Activated CD8-positive, alpha-beta memory T cell treated with anti-CD3 and anti-CD28 coated beads for 36 hours (primary cell): ENCODE results near the gene BCL7A. TPM values are rescaled to one million over a fixed set of nuclear protein-coding genes. Genes with fewer than 3 reads are reported as not detected.

Source experiments
- CTCF ChIA-PET: fragments of 350-600 bp; sonication (Branson Sonifier 250); formaldehyde crosslinking; loops from one replicate; lab custom pipeline; 2021; ENCODE audit warnings: antibody characterized with exemption; lab: Charles Lee
- POLR2A ChIA-PET: fragments of 350-600 bp; sonication (Branson Sonifier 250); formaldehyde crosslinking; loops from one replicate; lab custom pipeline; 2021; ENCODE audit warnings: antibody characterized with exemption; lab: Charles Lee
- total RNA-seq, 2 experiments: library from RNA; stranded (reverse); gene quantifications; one replicate each; pipeline ENCODE4 v1.2.3, GENCODE V29; 2021

BCL7A gene
- total RNA-seq, 2 experiments from 2014 or later: 3.7 to 4.0 TPM

DNA sequence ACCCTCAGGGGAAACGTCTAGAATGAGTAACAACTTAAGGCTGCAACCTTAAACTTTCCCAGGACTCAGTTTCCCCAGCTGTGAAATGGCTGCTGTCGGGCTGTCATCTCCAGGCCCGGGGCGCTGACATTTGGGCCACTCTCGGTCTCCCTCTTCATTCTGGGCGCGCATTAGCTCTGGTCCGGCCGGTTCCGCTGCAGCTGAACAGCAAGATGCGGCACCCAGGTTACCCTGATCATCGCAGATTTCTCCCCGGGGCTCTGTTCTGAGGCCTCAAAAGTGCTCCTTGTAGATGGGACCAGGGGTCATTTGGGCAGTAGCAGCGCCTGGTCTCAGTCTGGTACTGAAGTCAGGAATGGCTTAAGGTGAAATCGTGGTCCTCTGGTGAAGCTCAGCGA, 890 bp upstream of the BCL7A start:
- ChIA-PET POLR2A (no interaction called here), CTCF (interaction anchor here (1.4 kb wide), 1 partner anchor 30 kb away, joined by 3 read pairs; no protein-coding TSS in a partner anchor)

GRCh38 chr12:122021193-122021821, 377 bp upstream of the BCL7A start:
- ChIA-PET POLR2A (no interaction called here), CTCF (interaction anchor here (1.4 kb wide), 1 partner anchor 30 kb away, joined by 3 read pairs; no protein-coding TSS in a partner anchor)

GRCh38 chr12:122022393-122023338, 982 bp downstream of the BCL7A start:
- POLR2A ChIA-PET: interaction anchor here (2.0 kb wide), 1 partner anchor 31 kb away, joined by 13 read pairs; no protein-coding TSS in a partner anchor

GRCh38 chr12:122023339-122024131, 1.9 kb downstream of the BCL7A start:
- ChIA-PET POLR2A (interaction anchor here (2.0 kb wide), 1 partner anchor 32 kb away, joined by 13 read pairs; no protein-coding TSS in a partner anchor), CTCF (interaction anchor here (0.7 kb wide), 1 partner anchor 66 kb away, joined by 3 read pairs; no protein-coding TSS in a partner anchor)

More at GRCh38 chr12:122022393-122023338, 982 bp downstream of the BCL7A start:
- CTCF ChIA-PET: no interaction called here

GRCh38 chr12:122024132-122024785, 2.6 kb downstream of the BCL7A start:
- CTCF ChIA-PET: interaction anchor here (0.5 to 0.7 kb wide), 2 partner anchors 65 to 317 kb away, joined by 3 read pairs; no protein-coding TSS in a partner anchor
- POLR2A ChIA-PET: interaction anchor here (0.6 to 2.0 kb wide), 2 partner anchors 15 to 32 kb away, joined by 3 to 13 read pairs; no protein-coding TSS in a partner anchor

DNA sequence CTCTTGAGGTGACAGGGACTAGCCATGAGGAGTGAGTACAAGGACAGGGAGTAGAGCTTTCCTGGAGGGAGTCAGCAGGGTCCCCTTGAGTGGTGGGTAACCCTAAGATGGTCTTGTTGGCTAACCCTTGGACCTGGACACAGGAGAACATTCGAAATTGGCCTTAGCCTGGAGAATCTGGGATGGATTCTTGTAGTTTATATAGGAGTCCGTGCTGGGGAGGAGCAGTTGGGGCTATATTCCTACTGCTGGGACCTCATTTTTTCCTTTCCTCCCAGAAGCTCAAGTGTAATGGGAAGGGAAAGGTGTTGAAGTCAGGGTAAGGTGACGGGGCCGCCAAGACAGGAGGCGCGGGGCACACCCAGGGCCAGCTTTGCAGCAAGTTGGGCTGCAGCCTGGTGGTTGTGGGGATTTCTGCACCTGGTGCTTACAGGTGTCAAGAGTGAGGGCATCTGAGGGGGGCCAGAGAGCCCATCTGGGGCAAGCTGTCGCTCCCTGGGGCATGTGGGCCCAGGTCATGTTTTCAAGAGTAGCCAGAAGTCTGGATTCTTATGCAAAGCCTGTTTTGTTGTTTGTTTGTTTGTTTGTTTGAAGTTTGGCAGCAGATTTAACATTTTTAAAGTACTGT, 5.1 kb downstream of the BCL7A start:
- ChIA-PET CTCF (interaction anchor here (0.7 to 1.2 kb wide), 3 partner anchors 48 to 109 kb away, joined by 3 read pairs; partner anchors contain the start of gene CFAP251), POLR2A (interaction anchor here (0.6 kb wide), 1 partner anchor 114 kb away, joined by 3 read pairs; no protein-coding TSS in a partner anchor)

DNA sequence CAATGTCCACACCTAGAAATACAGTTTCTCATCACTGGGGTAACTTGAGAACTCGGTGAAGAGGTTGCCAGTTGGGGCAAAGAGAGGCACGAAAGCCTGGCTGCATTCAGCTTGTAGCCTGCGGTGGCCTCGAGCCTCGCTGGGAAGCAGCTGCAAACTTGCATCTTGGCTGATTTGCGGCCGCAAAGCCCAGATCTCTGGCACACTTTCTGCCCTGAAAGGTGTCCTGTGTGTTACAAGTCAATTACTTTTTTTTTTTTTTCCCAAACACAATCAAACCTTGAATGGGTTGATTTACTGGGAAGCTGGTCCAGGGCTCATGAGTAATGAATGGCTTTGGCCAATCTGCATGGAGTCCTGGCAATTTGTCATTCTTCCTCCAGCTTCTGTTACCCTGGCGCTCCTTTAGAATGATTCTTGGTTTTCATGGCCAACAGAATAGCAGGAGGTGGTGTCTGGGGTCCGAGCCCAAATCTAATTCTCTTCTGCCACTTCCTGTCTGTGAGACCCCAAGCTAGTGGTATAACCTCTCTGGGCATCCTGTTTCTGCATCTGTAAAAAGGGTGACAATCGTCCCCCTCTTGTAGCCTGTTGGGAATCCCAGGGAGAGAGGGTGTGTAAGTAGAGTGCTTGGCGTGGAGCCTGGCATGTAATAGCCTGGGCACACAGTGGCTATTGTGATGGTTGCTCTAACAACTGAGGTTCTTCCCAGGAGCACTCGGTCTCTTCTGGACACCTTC, 6.7 kb downstream of the BCL7A start:
- ChIA-PET CTCF (interaction anchor here (0.5 to 1.5 kb wide), 5 partner anchors 8 to 140 kb away, joined by 3 to 4 read pairs (median 4); partner anchors contain the start of gene PSMD9), POLR2A (interaction anchor here (0.6 to 0.7 kb wide), 3 partner anchors 54 to 349 kb away, joined by 3 to 5 read pairs (median 4); no protein-coding TSS in a partner anchor)

- CTCF ChIA-PET: interaction anchor here (0.8 to 1.5 kb wide), 5 partner anchors 14 to 338 kb away, joined by 3 to 4 read pairs (median 3); partner anchors contain the start of gene PSMD9
- POLR2A ChIA-PET: interaction anchor here (0.5 to 0.7 kb wide), 2 partner anchors 53 to 102 kb away, joined by 4 to 8 read pairs; no protein-coding TSS in a partner anchor
Observed at GRCh38 chr12:122028905-122029560, 7.3 kb downstream of the BCL7A start.

DNA sequence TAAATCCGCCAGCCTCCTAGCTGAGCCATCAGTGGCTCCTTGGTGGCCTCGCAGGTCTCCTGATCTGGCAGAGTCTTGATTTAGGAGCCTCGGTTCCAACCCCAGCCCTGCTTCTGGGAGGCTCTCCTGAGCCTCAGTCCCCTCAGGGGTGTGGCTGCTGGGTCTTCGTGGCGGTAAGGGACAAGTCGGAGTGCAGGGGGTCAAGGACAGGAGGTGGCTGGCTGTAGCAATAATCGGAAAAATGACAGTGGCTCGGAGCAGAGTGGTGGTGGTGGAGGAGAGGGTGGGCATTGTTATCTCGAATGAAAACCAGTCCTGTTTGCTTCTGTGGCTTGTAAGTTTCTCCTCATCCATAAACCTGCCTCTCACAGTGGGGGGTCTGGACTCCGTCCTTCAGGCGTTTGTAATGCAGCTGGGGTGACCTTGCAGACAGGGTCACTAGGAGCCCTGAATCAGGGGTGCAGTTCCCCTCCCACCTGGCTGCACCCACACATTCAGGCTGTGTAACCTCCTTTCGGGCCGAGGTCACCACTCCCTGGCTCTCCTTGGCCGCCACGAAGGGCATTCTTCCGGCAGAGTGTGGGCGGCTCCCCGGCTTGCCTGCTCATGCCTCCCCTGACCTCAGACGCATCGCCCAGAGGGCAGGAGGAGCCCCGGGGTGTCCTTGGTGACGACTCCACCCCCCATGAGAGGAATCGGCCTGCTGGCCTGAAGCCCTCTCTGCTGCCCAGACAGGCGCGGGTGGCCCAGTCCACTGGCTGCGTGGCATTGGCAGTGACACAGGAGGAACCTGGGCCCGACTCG, 8.1 kb downstream of the BCL7A start:
- CTCF ChIA-PET: interaction anchor here (0.6 to 1.0 kb wide), 3 partner anchors 13 to 337 kb away, joined by 3 to 4 read pairs (median 3); no protein-coding TSS in a partner anchor
- POLR2A ChIA-PET: no interaction called here

DNA sequence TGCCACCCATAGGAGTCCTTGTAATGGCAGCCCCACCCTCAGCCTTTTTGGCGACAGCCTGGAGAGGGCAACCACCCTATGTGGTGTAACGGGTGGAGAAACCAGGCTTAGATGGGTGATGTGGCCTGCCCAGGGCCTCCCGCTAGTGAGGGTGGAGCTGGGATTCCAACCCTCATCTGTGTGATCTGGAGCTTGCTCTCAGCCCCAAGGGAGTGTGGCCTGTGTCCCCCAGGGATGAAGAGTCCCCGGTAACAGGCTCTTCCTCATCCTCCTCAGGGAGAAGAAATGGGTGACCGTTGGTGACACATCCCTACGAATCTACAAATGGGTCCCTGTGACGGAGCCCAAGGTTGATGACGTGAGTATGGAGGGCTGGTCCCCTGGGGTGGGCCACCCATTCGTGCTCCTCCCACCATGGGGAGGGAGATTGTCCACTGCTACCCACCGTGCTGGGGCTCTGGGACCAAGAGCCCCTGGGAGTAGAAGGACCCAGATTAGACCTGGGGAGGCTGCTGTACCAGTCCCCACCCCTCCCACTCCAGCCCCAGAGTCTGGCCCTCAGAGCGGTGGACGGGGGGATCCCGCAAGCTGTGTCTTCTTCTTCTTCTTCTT, 8.8 kb downstream of the BCL7A start:
- CTCF ChIA-PET: interaction anchor here (0.6 to 2.2 kb wide), 2 partner anchors 21 to 91 kb away, joined by 4 to 9 read pairs; no protein-coding TSS in a partner anchor
- POLR2A ChIA-PET: interaction anchor here (0.5 kb wide), 1 partner anchor 190 kb away, joined by 6 read pairs; no protein-coding TSS in a partner anchor

- POLR2A ChIA-PET: no interaction called here
- CTCF ChIA-PET: interaction anchor here (1.0 to 2.2 kb wide), 4 partner anchors 20 to 113 kb away, joined by 3 to 9 read pairs (median 4); partner anchors contain the start of gene CFAP251
Observed at GRCh38 chr12:122031342-122032216, 9.9 kb downstream of the BCL7A start.

GRCh38 chr12:122032580-122032979, 10.9 kb downstream of the BCL7A start:
- CTCF ChIA-PET: interaction anchor here (1.0 to 2.2 kb wide), 3 partner anchors 19 to 114 kb away, joined by 3 to 9 read pairs (median 4); partner anchors contain the start of gene CFAP251
- POLR2A ChIA-PET: no interaction called here

DNA sequence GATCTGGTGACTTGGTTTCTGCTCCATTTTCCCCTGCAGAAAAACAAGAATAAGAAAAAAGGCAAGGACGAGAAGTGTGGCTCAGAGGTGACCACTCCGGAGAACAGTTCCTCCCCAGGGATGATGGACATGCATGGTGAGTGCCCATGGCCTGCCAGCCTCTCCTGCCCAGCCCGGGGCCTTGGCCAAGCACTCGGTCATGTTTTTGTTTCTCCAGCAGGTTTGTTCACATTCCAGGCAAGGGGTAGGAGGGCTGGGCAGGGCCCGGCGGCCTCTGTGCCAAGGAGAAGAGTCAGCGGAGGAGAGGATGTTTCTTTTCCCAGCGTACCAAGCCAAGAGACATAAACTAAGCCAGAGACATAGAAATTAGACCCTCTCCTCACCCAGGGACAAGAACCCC, 13.6 kb downstream of the BCL7A start:
- ChIA-PET POLR2A (no interaction called here), CTCF (no interaction called here)

DNA sequence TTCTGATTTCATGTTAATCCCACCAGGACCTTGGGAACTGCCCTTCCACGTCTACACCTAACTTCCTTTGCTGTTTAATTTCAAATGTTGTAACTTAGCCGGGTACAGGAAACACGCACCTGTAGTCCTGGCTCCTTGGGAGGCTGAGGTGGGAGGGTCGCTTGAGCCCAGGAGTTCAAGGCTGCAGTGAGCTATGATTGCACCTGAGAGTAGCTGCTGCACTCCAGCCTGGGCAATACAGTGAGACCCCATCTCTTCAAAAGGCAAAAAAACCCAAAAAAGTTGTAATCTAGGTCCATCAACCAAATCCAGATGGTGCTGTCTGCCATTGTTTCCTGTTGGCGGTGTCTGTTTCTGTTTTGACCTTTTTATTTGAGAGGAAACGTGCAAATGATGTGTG, 14.5 kb downstream of the BCL7A start:
- CTCF ChIA-PET: interaction anchor here (2.1 kb wide), 1 partner anchor 176 kb away, joined by 4 read pairs; no protein-coding TSS in a partner anchor
- POLR2A ChIA-PET: no interaction called here
